ENCODE results near the gene RAPGEF2. TPM values are rescaled to one million over a fixed set of nuclear protein-coding genes. Genes with fewer than 3 reads are reported as not detected.

RAPGEF2 gene
- total and polyA plus RNA-seq, 2 of the 8 experiments (the other 6 are each of a cell fraction or from before 2014, with no cell fraction given): 24.4 to 48.6 TPM

DNA sequence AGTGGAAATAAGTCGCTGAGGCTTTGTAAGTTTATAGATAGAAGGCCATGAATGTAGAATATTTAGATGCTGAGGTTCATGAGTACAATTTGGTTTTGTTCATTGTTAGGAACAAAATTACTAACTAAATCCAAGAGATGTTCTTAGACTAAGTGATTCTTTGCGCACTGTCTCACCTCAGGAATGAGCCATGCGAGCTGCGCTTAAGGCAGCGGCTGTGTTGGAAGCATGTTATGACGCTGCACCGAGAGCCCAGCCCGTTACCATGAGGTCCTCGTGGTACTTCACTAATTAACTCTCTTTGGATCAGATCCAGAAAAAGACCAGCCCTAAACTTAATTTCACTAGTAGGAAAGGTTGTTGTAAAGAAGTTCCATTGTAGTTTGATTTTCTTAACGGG lies 166.2 kb downstream of the RAPGEF2 start:
- Histone ChIP-seq H3K4me2 (ENCODE audit: insufficient read depth in 1 of 2, low read depth in 2 of 2, low read length in 2 of 2) (no peak overlapping the region), H3K23ac (ENCODE audit: insufficient read length) (no peak overlapping the region), H4K20me1 (replicated peaks in 1 of 2; ENCODE audit: control insufficient read depth in 1 of 2, insufficient read depth in 2 of 2, low read length in 2 of 2) (peaks cover 0 to 3% of the 10 kb centered on the region in 2 experiments), H2BK12ac (ENCODE audit: low read depth, low read length) (no peak overlapping the region), H3K79me2 (ENCODE audit: control insufficient read depth in 1 of 2, insufficient read depth in 2 of 2, low read length in 2 of 2) (no peaks in the 10 kb centered on the region), H3K14ac (ENCODE audit: insufficient read length) (no peak overlapping the region), H3K9me3 (ENCODE audit: insufficient read depth in 2 of 2, low read depth in 1 of 2, low read length in 1 of 2) (no peaks in the 10 kb centered on the region), H3K18ac (ENCODE audit: extremely low read depth, low read length) (no peak overlapping the region; the same call in 1 of the 2 replicates), H4K5ac (ENCODE audit: insufficient read length, low read depth, low read length) (no peak overlapping the region), H3K56ac (replicated peaks; ENCODE audit: insufficient read length, low read depth, low read length) (no peak overlapping the region), H2AK5ac (ENCODE audit: low read depth, low read length) (no peak overlapping the region), H3K4me3 (ENCODE audit: extremely low read depth in 1 of 4, insufficient read depth in 2 of 4, low read depth in 3 of 4, low read length in 4 of 4) (no peak overlapping the region), H4K91ac (replicated peaks; ENCODE audit: insufficient read length, low read length) (peak overlapping the region; percentile 37), H2BK5ac (ENCODE audit: low read depth, low read length) (no peak overlapping the region), H3K36me3 (ENCODE audit: control insufficient read depth in 2 of 4, insufficient read depth in 4 of 4, low read length in 3 of 4) (no peaks in the 10 kb centered on the region), H3K23me2 (ENCODE audit: low read depth, low read length) (peaks cover 2% of the 10 kb centered on the region; the same call in 1 of the 2 replicates), H3K4me1 (replicated peaks in 1 of 4; ENCODE audit: control insufficient read depth in 3 of 4, insufficient read depth in 4 of 4, low read length in 3 of 4) (peaks cover 0 to 10% (median 1%) of the 10 kb centered on the region in 4 experiments; a peak in 2 of 7 replicates), H3K9ac (replicated peaks in 1 of 4; ENCODE audit: extremely low read depth in 1 of 4, low read depth in 3 of 4, low read length in 3 of 4) (no peak overlapping the region), H4K8ac (ENCODE audit: extremely low read depth, insufficient read depth, low read length) (no peak overlapping the region), H2BK20ac (ENCODE audit: low read length) (no peak overlapping the region), H3K79me1 (ENCODE audit: low read depth, low read length) (no peaks in the 10 kb centered on the region), H2AFZ (ENCODE audit: low read length) (no peak overlapping the region), H3K27ac (ENCODE audit: low read depth, low read length) (no peak overlapping the region), H3K4ac (replicated peaks; ENCODE audit: insufficient read length, low read depth, low read length) (no peak overlapping the region), H2BK15ac (ENCODE audit: low read length) (no peak overlapping the region), H3K27me3 (replicated peaks in 1 of 4; ENCODE audit: control insufficient read depth in 3 of 4, extremely low read depth in 1 of 4, insufficient read depth in 3 of 4, low read length in 3 of 4) (no peaks in the 10 kb centered on the region), H2BK120ac (replicated peaks; ENCODE audit: low read depth, low read length) (no peak overlapping the region)
- FAIRE-seq (no peak), DNase-seq (ENCODE audit: low read depth in 1 of 2, low spot score in 2 of 2) (no peak)
- 92% methylated on average over 10 of the region's 10 CpGs; no CpG with 5 or more reads in 1 of the 2 experiments for WGBS, 2 experiments (ENCODE audit: extremely low coverage in 1 of 2, insufficient coverage in 1 of 2, insufficient read length in 1 of 2, insufficient replicate concordance in 2 of 2, low coverage in 1 of 2, low lambda C conversion rate in 2 of 2, missing lambda C conversion rate in 1 of 2)
- CTCF ChIA-PET (ENCODE audit: partially characterized antibody): interaction anchor here (0.6 to 1.4 kb wide), 2 partner anchors 18 to 418 kb away, joined by 3 read pairs; no protein-coding TSS in a partner anchor
- POLR2A ChIA-PET (ENCODE audit: partially characterized antibody): interaction anchor here (0.6 kb wide), 1 partner anchor 290 kb away, joined by 3 read pairs; no protein-coding TSS in a partner anchor
- TF ChIP-seq CTBP2 (IDR thresholded peaks at IDR 0.05; ENCODE audit: borderline replicate concordance, insufficient read depth, insufficient read length, low read length): no peak
- TF ChIP-seq SP2 (IDR thresholded peaks at IDR 0.05; ENCODE audit: low read length): no peak
- TF ChIP-seq RXRA (IDR thresholded peaks at IDR 0.05; ENCODE audit: insufficient read depth, low read depth, low read length): no peak
- no peak for TF ChIP-seq BRCA1 (IDR thresholded peaks at IDR 0.05; ENCODE audit: low read depth, low read length)
- TF ChIP-seq BCL11A (IDR thresholded peaks at IDR 0.05; ENCODE audit: low read depth in 2 of 2, low read length in 2 of 2): no peak
- no peak for TF ChIP-seq ASH2L (IDR thresholded peaks at IDR 0.05; ENCODE audit: low read length)
- TF ChIP-seq RNF2 (IDR thresholded peaks at IDR 0.05; ENCODE audit: borderline replicate concordance, low read depth, low read length, missing control alignments, poor library complexity, severe bottlenecking): no peak
- TF ChIP-seq, protein P1, sequence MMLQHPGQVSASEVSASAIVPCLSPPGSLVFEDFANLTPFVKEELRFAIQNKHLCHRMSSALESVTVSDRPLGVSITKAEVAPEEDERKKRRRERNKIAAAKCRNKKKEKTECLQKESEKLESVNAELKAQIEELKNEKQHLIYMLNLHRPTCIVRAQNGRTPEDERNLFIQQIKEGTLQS (IDR thresholded peaks at IDR 0.05; ENCODE audit: insufficient read depth, low read depth, low read length): no peak
- TF ChIP-seq TAF7 (optimal IDR thresholded peaks at IDR 0.05; ENCODE audit: borderline replicate concordance, low read depth, low read length): no peak

Data from H1 (cell line).